ENCODE data around the gene ST8SIA2.

DNA sequence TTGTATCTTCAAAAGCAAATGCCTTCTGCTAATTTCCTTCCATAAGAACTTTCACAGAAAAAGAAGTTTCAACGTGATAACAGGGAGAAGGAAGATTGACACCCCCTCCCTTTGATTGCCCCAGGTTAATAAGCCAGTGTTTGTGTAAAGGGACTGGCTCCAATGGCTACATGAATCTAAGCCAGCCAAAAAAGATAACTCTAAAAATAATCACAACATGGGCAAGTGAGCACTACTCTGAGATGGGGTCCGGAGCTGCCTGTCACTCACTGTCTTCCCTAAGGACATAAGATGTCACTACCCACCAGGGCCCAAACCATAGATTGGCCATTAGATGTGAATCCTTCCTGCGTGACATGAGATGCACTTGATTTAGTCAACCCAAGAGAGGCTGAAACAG lies 17.6 kb upstream of the ST8SIA2 start:
- TF ChIP-seq, protein P1, sequence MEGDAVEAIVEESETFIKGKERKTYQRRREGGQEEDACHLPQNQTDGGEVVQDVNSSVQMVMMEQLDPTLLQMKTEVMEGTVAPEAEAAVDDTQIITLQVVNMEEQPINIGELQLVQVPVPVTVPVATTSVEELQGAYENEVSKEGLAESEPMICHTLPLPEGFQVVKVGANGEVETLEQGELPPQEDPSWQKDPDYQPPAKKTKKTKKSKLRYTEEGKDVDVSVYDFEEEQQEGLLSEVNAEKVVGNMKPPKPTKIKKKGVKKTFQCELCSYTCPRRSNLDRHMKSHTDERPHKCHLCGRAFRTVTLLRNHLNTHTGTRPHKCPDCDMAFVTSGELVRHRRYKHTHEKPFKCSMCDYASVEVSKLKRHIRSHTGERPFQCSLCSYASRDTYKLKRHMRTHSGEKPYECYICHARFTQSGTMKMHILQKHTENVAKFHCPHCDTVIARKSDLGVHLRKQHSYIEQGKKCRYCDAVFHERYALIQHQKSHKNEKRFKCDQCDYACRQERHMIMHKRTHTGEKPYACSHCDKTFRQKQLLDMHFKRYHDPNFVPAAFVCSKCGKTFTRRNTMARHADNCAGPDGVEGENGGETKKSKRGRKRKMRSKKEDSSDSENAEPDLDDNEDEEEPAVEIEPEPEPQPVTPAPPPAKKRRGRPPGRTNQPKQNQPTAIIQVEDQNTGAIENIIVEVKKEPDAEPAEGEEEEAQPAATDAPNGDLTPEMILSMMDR (IDR thresholded peaks at IDR 0.05): no peak
- TF ChIP-seq EP300 (IDR thresholded peaks at IDR 0.05) (no peak), POLR2A (IDR thresholded peaks at IDR 0.05) (no peak), POLR2AphosphoS5 (IDR thresholded peaks at IDR 0.05) (no peak)

Measured in suprapubic skin (tissue), 4 donors.